GM18907 (cell line): Measurements from ENCODE around the gene MTTP.

Experiments
- ATAC-seq: cut with Tn5 transposase; IDR thresholded peaks from one replicate; pipeline ENCODE4 v1.9.1; 2021; ENCODE audit warnings: mild to moderate bottlenecking, moderate library complexity; ENCODE audit not compliant: unreplicated experiment

MTTP gene

DNA sequence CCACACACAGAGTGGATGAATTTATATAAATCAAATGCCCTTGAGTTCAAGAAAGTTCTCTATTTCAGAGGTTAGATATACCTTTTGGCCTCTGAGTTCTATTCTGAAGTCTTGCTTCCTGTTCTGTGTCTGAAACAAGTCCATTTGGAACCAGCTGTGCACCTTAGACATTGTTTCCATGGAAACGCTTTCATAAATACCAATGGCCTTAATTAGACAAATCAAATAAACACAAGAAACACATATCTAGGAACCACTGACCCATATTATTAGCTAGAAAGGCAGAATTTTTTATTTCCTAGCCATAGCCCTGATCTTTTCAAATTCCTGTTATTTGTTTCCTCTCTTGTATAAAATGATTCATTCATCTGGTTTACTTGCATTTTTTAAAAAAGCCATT lies 91.4 kb downstream of the MTTP start:
- no peak for ATAC-seq

DNA sequence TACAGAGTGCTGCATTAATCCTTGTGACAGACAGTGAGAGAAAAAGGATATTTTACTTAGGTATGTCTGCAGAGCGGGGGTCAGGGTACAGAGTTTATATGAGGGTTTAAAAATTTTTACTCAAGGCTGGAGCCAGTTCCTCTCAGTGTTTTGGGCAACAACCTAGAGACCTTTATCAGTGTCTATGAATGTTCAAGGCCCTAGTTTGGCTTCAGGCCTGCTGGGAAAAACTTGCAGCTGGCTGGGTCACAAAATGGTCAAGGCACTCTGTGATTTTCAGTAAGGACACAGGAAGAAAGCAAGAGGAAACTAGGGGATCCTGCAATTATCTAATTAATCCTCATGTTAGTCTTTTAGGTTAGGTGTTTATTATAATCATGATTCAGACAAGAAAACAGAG lies 93.8 kb downstream of the MTTP start:
- no peak for ATAC-seq

- ATAC-seq: no peak
These were observed 94.5 kb downstream of the MTTP start for GRCh38 chr4:99669084-99669483.

GRCh38 chr4:99670409-99671073 lies 95.9 kb downstream of the MTTP start:
- ATAC-seq: no peak
